H1 (cell line): ENCODE data around the gene ELMO1.

ENCODE experiments used
- EZH2 ChIP-seq: fragments of 200-600 bp; sonication (generic); IDR thresholded peaks from 2 replicates; pipeline ENCODE4 v1.7.1; 2012; ENCODE audit warnings: low read depth, mild to moderate bottlenecking, moderate library complexity, low read length, inconsistent platforms; ENCODE audit not compliant: severe bottlenecking
- JUN ChIP-seq: IDR thresholded peaks from 2 replicates; pipeline ENCODE4 v1.6.1; 2011; ENCODE audit warnings: low read depth, mild to moderate bottlenecking, improper control_type of control experiment, low read length
- NRF1 ChIP-seq: IDR thresholded peaks from 2 replicates; pipeline ENCODE4 v1.6.1; 2011; ENCODE audit warnings: mild to moderate bottlenecking, low read depth, low read length, improper control_type of control experiment
- POLR2A ChIP-seq, 2 experiments: IDR thresholded peaks; 1 replicate in 1 of 2; 2 replicates in 1 of 2; pipeline ENCODE4 v1.6.1; 2011; ENCODE audit warnings: low read depth in 2 of 2, low read length in 2 of 2, mild to moderate bottlenecking in 2 of 2; ENCODE audit errors: control extremely low read depth in 1 of 2
- POLR2AphosphoS5 ChIP-seq: IDR thresholded peaks from 2 replicates; pipeline ENCODE4 v1.6.1; 2011; ENCODE audit warnings: low read depth, low read length
- POU5F1 ChIP-seq: IDR thresholded peaks from 2 replicates; pipeline ENCODE4 v1.6.1; 2011; ENCODE audit warnings: low read depth, mild to moderate bottlenecking, low read length, moderate library complexity
- RFX5 ChIP-seq: IDR thresholded peaks from 2 replicates; pipeline ENCODE4 v1.6.1; 2011; ENCODE audit warnings: low read depth, low read length, improper control_type of control experiment, borderline replicate concordance
- TF ChIP-seq, protein P1 (sequence below): IDR thresholded peaks from 2 replicates; pipeline ENCODE4 v1.6.1; 2012; ENCODE audit warnings: inconsistent platforms
- TF ChIP-seq, protein P2 (sequence below), 3 experiments: IDR thresholded peaks; 1 replicate in 2 of 3; 2 replicates in 1 of 3; pipeline versions ENCODE4 v1.5.1 to v1.6.1; 2011; ENCODE audit warnings: low read length in 3 of 3, mild to moderate bottlenecking in 3 of 3, inconsistent platforms in 2 of 3, low read depth in 1 of 3, moderate library complexity in 1 of 3; ENCODE audit not compliant: insufficient read depth in 1 of 3; ENCODE audit errors: control extremely low read depth in 1 of 3

DNA sequence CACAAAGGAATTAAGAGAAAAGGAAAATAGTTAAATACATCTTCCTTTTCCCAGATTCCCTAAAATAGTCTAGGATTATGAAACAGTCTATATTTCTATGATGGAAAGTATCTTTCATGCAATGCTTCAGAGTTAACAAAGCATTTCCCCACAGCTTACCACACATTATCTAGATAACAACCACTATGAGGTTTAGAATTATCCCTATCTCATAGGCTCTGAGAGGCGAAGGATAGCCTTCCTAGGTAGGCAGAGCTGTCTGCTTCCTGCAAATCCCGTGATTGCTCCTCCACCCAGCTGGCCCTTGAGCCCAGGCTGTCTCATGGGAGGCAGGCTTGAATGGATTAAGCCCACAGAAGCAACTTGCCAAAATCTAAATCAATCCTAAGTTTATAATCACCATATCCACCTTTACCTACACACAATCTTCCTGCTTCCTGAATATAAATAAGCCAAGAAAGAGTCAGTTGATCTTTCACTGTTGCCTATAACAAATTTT lies 402.9 kb downstream of the ELMO1 start:
- no peak for TF ChIP-seq NRF1
- no peak for TF ChIP-seq POU5F1
- no peak for TF ChIP-seq RFX5
- no peak for TF ChIP-seq POLR2AphosphoS5
- TF ChIP-seq, protein P1, sequence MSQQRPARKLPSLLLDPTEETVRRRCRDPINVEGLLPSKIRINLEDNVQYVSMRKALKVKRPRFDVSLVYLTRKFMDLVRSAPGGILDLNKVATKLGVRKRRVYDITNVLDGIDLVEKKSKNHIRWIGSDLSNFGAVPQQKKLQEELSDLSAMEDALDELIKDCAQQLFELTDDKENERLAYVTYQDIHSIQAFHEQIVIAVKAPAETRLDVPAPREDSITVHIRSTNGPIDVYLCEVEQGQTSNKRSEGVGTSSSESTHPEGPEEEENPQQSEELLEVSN = no peak
- TF ChIP-seq EZH2 = no peak
- TF ChIP-seq, protein P2, sequence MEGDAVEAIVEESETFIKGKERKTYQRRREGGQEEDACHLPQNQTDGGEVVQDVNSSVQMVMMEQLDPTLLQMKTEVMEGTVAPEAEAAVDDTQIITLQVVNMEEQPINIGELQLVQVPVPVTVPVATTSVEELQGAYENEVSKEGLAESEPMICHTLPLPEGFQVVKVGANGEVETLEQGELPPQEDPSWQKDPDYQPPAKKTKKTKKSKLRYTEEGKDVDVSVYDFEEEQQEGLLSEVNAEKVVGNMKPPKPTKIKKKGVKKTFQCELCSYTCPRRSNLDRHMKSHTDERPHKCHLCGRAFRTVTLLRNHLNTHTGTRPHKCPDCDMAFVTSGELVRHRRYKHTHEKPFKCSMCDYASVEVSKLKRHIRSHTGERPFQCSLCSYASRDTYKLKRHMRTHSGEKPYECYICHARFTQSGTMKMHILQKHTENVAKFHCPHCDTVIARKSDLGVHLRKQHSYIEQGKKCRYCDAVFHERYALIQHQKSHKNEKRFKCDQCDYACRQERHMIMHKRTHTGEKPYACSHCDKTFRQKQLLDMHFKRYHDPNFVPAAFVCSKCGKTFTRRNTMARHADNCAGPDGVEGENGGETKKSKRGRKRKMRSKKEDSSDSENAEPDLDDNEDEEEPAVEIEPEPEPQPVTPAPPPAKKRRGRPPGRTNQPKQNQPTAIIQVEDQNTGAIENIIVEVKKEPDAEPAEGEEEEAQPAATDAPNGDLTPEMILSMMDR (IDR thresholded peaks at IDR 0.05; ENCODE audit: control extremely low read depth in 1 of 3, insufficient read depth in 1 of 3, low read depth in 1 of 3, low read length in 3 of 3) = no peak
- TF ChIP-seq POLR2A (IDR thresholded peaks at IDR 0.05; ENCODE audit: control extremely low read depth in 1 of 2, low read depth in 2 of 2, low read length in 2 of 2) = no peak
- TF ChIP-seq JUN = no peak
